HG03520 (cell line): ENCODE measurements around the gene DAGLB.
"Not testable (repeated sequence)": the region's sequence is repeated elsewhere in the genome, so short reads cannot be mapped to it uniquely, and the experiment has no call there.

Experiments
- ATAC-seq: cut with Tn5 transposase; IDR thresholded peaks from one replicate; pipeline ENCODE4 v1.9.1; 2021; ENCODE audit warnings: mild to moderate bottlenecking, moderate library complexity; ENCODE audit not compliant: unreplicated experiment

The DAGLB gene

DNA sequence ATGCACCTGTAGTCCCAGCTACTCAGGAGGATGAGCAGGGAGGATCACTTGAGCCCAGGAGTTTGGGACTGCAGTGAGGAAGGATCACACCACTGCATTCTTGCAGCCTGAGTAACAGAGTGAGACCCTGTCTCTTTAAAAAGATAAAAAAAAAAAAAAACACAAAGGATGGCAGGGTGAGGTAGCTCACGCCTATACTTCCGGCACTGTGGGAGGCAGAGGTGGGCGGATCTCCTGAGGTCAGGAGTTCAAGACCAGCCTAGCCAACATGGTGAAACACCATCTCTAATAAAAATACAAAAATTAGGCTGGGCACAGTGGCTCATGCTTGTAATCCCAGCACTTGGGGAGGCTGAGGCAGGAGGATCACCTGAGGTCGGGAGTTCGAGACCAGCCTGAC is 15.9 kb upstream of the DAGLB start:
- ATAC-seq: not testable (repeated sequence)

DNA sequence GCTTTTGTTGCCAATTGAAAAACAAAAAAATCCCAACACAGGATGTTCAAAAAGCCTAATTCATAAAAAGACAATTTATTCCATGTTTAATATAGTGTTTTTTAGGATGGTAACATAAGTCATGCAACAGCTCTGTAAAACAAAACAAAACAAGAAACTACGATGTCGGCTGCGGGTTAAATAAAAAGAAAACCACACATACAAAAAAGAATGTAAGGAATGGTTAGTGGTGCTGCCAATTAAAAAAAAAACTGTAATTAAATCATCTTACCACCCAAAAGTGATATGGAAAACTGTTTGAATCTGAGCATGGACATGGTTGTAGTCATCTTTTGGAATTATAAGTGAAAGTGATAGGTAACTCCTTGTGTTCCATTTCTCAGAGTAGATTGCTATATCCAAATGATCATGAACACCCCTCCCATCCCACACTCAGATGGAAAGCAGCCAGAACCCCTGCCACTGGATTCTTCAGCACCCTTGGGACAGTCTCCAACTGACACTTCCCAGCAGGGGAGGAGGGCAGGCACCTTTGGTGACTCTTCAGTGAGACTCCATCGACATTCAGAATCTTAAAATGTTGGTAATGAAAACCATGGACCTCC is 14.3 kb upstream of the DAGLB start:
- ATAC-seq: no peak

DNA sequence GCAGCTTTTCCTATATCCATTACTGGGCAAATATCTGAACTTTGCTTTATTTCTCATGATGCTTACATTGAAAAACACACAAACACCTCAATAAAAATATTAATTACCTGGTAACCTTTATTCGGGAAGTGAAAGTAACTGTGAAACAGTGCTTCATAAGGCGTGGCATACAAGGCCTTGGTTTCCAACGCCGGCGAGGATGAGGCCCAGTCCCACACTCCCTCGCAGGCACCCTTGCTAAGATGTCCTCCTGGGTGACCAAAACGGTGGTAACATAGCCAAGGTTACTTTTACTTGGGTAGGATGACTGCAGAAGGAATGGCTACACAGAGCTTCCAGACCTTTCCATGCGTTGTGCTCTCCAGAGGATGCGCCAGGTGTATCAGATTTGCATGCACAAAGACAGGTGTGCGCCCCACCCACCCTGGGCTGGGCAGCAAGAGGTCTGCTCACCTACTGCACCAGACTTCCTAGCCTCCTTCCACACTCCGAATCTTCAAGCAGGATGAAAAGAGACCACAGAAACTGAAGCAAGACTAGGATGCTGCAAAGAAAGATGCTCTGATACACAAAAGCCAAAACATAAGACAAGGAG is 13.3 kb upstream of the DAGLB start:
- no peak for ATAC-seq

DNA sequence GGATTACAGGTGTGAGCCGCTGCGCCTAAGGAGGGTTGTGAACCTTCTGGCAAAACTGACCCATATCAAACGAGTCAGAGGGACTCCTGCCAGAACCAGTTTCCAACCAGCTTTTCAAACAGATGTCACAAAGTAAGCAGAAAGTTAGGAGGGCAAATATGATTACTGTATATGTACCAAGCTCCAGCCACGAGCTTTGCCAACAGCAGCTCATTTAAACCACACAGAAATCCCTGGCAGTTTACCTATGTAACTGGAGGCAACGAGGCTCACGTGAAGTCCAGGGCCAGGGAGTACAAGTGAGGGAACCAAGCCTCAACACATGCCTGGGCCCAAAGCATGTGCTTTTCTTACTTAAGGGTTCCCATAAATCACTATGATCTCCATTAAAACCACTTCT is 12.5 kb upstream of the DAGLB start:
- ATAC-seq: no peak

DNA sequence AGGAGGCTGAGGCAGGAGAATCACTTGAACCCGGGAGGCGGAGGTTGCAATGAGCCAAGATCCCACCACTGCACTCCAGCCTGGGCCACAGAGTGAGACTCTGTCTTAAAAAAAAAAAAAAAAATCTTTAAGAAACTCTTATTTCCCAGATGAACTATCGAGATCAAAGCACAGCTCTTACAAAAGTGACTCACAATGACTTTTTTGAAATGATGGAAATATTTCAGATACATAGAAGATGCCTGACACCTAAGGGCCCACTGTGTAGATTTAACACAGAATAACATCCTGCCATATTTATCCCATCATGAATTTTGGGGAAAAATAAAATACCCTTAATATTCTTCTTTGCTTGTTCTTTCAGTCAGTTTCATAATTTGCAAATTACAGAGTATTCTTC is 10.9 kb upstream of the DAGLB start:
- ATAC-seq: not testable (repeated sequence)

DNA sequence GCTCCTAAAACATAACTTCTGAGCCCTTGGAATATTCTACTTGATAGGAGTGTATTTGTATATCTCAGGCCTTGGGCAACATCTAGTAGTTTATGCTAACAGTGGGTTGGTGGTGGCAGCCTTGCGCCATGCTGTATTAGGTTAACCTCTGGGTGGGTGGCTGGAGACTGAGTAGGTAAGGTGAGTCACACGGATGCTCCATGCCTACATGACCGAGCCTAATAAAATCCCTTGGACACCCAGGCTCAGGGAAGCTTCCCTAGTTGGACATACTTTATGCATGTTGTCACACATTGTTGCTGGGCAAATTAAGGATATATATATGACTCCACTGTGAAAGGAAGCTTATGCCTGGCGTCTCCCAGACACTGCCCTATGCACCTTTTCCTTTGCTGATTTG is 6.0 kb upstream of the DAGLB start:
- no peak for ATAC-seq

DNA sequence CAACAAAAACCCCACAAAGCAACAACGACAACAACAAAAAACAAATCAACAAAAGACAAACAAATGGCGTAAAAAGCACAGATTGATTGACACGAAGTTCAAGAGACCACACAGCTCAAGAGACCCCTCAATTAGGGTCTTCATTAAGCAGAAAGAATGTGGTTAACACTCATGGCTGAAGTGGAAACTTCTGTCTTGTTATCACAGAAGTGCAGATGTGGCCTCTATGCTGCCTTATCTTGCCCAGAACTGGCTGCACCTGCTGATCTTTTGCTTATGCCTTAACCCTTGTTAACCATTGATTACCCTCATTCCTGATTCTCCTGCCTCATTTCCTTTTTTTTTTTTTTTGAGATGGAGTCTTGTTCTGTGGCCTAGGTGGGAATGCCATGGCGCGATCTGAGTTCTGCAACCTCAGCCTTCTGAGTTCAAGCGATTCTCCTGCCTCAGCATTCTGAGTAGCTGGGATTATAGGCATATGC is 3.5 kb upstream of the DAGLB start:
- no peak for ATAC-seq

DNA sequence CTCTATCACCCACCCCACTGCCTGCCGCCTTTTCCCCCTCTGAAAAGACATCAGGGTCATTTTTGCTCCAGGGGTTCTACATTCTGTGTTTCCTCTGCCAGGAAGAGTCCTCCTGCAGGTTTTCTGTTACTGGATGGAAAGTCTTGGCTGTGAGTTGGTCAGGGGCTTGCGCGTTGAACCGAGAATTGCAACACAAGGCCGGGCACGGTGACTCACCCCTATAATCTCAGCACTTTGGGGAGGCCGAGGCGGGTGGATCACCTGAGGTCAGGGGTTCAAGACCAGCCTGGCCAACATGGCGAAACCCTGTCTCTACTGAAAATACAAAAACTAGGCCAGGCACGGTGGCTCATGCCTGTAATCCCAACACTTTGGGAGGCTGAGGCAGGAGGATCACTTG is 2.8 kb upstream of the DAGLB start:
- not testable (repeated sequence) for ATAC-seq

DNA sequence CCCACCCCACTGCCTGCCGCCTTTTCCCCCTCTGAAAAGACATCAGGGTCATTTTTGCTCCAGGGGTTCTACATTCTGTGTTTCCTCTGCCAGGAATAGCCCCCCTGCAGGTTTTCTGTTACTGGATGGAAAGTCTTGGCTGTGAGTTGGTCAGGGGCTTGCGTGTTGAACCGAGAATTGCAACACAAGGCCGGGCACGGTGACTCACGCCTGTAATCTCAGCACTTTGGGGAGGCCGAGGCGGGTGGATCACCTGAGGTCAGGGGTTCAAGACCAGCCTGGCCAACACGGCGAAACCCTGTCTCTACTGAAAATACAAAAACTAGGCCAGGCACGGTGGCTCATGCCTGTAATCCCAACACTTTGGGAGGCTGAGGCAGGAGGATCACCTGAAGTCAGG is 2.1 kb upstream of the DAGLB start:
- ATAC-seq: not testable (repeated sequence)

DNA sequence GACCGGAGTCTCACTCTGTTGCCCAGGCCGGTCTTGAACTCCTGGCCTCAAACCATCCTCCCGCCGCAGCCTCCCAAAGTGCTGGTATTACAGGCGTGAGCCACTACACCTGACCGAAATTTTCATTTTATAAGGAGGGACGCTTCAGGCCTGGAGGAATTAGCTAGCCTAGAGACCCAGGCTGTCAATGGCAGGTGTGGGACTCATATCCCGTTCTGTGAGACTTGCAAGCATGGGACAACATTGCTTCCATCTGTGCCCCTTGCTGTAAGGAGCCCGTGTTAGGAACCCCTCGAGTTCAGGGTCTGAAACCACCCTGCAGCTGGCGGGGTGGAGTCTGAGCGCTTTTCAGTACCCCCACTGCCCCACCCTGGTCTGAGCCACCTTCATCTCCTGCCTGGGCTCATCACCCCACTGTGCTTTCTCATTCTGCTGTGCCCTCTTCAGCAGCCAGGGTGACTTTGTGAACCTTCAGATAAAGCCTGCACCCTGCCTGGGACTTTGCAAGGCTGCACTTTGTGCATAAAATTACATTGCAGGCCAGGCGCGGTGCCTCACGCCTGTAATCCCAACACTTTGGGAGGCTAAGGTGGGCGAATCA is 1.3 kb upstream of the DAGLB start:
- no peak for ATAC-seq

DNA sequence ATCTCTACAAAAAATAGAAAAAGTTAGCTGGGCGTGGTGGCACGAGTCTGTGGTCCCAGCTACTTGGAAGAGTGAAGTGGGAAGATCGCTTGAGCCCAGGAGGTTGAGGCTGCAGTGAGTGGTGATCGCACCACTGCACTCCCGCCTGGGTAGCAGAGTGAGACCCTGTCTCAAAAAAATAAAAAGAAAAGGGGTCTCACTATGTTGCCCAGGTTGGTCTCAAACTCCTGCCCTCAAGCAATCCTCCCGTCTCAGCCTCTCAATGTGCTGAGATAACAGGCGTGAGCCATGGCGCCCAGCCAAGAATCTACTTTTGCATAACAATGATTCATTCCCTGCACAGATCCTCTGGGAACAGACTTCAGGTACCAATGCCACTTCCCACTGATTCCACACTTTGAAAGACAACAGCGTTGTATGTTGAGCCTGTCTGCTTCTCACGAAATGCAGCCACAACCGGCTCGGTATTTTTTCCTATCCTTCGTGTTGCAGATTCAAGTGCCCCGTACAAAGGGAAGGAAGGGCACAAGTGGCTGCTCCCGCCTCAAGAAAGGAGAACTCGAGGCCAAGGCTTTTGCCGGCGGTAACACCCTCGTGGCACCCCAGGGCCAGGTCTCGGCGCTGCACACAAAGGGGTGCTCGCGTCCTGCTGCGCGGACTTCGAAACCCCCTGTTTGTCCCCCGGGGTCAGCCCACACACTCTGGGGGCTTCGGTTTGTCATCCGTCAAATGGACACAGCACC is 745 bp downstream of the DAGLB start:
- ATAC-seq: peak; percentile 22

DNA sequence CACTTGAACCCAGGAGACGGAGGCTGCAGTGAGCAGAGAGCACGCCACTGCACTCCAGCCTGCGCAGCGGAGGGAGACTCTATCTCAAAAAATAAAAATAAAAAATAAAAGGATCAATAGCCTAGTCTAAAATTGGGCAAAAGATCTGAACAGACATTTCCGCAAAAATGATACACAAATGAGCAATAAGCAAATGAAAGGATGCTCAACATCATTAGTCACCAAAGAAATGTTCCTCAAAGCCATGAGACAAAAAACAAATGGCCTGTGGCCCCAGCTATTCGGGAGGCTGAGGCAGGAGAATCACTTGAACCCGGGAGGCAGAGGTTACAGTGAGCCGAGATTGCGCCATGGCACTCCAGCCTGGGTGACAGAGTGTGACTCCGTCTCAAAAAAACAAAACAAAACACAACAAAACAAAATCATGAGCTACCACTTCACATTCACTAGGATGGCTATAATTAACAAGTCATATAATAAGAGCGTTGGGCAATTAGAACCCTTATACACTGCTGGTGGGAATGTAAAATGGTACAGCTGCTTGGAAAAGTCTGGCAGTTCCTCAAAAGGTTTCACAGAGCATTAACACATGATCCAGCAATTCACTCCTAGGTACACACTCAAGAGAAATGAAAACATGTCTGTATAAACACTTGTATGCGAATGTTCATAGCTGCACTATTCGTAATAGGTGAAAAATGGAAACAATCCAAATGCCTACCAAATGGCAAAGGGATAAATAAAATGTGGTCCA is 3.1 kb downstream of the DAGLB start:
- no peak for ATAC-seq

DNA sequence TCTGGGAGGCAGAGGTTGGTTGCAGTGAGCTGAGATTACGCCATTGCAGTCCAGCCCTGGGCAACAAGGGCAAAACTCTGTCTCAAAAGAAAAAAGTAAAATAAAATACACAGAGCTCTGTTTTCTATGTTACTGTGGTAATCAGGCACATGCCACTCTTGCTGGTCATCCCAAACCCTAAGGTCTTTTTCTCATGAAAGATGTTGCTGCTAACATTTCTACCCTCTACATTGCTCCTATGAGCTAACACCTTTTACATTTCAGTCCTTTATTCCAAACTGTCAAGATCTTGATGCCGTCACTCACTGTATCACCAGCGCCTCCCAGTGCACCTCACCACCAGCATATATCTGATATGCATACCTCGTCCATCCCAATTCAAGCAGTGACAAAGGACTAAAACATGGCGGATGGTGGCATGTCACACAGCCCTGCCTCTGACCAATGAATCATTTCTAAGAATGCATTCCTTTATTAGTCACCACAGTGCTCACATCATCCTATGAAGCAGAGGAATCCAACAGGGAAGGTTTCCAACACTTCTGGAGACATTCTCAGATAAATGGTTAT is 4.3 kb downstream of the DAGLB start:
- ATAC-seq: no peak

DNA sequence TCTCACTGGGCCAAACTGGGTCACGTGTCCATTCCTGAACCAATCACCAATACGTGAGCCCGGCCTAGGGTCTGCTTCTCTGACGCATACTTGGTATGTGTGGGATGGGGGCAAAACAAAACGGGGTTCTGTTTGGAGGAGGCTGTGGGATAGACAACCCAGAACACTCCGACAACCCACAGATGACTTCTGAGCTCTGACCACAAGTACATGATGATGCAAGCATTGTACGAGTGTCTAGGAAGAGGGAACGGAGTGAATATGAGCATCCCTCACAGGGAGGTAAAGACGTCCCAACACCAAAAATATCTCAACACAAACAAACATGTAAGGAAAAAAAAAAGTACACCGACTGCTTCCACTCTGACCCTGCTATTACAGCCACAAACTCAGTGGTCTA is 5.6 kb downstream of the DAGLB start:
- ATAC-seq: no peak

DNA sequence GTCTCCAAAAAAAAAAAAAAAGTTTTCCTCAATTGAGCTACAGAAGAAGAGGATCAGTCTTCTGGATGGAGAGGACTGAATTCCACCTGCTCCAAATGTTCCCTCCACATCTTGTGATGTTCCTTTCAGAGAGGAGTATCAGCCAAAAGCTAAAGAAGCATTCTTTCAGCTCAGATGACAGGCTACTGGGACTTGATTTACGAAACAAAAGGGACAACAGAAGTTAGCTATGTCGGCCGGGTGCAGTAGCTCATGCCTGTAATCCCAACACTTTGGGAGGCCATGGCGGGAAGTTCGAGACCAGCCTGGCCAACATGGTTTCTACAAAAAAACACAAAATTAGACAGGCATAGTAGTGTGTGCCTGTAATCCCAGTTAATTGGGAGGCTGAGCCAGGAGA is 7.4 kb downstream of the DAGLB start:
- ATAC-seq: no peak

DNA sequence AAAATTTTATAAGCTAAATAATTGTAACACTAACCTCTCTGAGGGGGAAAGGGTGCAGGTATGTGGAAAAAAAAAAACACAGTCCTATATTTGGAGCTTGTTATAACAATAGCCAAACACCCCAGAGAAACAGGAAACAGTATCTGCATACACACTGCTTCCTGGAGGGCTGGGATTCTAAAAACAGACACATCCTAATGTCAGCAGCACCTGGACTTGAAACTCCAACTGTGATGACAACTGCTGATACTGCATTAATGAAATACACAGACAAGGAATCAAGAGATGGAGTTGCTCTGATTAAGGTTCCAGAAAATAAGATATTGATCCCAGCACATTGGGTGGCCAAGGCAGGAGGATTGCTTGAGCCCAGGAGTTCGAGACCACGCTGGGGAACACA is 9.3 kb downstream of the DAGLB start:
- no peak for ATAC-seq

DNA sequence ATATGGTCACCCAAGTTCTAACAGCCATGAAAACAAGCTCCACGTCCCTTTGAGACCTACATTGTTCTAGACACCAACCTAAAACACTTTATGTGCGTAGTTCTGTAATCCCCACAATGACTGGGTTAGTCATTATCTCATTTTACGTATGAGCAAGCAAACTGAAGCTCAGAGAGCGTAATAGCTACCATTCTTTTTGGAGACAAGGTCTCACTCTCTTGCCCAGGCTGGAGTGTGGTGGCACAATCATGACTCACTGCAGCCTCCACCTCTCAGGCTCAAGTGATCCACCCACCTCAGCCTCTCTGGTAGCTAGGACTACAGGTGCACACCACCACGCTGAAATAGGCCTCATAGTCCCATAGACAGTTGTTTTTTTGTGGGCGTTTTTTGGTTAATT is 10.5 kb downstream of the DAGLB start:
- ATAC-seq: no peak

DNA sequence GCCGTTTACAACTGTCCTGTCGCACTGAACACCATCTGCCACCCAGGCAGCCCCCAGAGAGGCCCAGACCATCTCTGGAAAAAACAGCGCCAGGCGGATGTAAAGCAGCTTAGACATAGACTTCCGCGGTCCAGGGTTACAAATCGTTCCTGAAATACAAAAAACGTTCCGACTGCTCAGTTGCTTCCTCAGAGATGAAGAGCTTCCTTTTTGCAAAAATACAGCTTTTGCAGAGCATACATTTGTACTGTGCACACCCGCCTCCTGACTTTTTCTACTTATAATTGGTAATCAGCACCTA is 11.4 kb downstream of the DAGLB start:
- ATAC-seq: no peak

DNA sequence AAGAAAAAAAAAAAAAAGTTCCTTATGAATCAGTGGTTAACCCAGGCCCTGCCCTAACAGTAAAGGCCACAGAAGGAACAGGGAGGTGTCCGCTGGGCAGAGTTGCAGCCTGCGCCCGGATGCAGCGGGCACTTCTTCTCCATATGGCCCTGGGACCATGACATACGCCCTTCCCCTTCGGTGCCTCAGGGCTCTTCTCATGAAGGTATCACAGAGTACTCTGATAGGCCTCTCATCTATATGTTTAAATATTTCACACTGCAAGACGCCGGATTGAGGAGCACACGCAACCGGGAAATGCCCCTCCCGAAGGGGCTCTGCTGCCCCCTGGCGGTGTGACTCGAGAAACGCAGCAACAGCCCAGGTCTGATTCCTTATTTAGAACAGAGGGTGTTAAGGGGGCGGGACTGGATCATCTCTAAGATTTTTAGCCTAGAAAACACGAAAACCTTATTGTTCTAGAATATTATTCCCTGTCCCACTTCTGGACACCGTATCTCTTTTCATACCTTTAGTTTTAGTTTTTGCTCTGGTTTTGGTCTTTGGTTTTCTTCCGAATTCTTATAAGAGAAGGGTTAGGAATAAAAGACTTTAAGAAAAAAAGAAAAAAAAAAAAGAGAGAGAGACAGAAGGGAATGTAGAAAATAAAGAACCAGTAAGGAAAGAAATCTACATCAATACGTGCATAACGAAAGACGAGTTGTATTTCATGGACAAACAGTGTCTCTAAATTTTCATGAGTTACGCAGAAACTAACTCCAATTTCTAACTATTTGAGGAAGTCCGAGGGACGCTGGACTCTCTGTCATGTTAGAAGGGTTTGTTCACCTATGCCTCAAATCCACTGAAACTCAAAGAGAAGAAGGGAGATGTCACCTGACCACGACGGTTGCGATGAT is 12.0 kb downstream of the DAGLB start:
- peak; percentile 76 for ATAC-seq
